ENCODE measurements around the gene SRR. TPM values are rescaled to one million over a fixed set of nuclear protein-coding genes. Genes with fewer than 3 reads are reported as not detected.
"Not testable (repeated sequence)": the region's sequence is repeated elsewhere in the genome, so short reads cannot be mapped to it uniquely, and the experiment has no call there.

SRR gene, protein sequence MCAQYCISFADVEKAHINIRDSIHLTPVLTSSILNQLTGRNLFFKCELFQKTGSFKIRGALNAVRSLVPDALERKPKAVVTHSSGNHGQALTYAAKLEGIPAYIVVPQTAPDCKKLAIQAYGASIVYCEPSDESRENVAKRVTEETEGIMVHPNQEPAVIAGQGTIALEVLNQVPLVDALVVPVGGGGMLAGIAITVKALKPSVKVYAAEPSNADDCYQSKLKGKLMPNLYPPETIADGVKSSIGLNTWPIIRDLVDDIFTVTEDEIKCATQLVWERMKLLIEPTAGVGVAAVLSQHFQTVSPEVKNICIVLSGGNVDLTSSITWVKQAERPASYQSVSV
- 9.8 TPM for total RNA-seq

DNA sequence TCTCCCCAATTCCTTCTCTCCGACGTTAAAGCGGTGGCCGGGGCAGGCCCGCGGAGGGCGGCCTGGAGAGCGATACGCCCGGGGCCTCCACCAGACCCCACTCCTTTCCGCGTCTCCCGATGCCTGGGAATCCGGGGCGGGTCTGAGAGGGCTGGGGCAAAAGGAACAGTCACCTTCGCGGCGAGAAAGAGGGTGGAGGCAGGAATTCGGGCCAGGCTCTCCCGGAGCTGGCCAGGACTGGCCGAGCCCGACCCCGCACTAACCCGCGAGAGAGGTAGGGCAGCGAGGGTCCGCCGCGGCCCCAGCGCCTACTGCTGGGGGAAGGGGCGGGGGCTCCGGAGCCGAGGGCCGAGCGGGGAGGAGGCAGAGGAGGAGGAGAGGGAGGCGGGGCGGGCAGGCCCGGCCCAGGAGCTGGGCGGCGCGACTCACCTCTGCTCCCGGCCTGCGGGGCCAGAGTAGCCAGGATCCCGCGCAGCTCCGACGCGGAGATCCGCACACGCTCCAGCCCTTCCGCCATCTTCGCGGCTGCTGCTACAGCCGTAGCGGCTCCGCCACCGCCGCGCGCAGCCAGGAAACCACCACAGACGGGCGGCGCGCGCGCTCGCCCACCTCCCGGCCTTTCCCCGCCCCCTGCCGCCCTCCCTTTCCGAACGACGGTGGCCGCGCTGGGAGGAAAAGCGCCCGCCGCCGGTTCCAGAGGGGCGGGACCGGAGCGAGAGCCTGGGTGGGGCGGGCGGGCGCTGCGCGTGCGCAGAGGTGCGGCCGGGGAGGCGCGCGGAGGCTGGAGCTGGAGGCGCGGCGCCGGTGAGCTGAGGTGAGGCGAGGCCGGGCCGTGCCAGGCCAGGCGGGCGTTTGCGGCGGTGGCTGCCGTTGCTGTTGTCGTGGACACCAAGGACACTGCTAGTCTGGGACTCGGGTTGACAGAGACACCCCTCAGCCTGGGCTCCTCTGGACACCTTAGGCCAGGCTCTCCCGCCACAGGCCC lies at the start of gene SRR, which contains the start of gene SMG6:
Gene SRR, plus strand, starts transcription at position 747 of the 985 bp plus-strand sequence. CDS start 11,611 bp downstream, outside the sequence.
Gene SMG6, minus strand, starts transcription at position 582 of the 985 bp plus-strand sequence. Its CDS starts 65 bp downstream, at position 517.
- peak; percentile 91 for DNase-seq (ENCODE audit: low spot score)

DNA sequence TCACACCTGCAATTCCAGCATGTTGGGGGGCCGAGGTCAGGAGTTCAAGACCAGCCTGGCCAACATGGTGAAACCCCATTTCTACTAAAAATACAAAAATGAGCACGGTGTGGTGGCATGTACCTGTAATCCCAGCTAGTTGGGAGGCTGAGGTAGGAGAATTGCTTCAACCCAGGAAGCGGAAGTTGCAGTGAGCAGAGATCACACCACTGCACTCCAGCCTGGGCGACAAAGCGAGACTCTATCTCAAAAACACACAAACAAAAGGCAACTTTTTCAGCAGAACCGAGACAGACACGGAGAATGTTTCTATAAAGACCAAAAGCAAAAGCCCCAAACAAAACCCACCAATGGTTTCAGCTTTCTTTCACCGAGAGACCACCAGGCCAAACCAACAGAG lies 44.9 kb upstream of the SRR start:
- DNase-seq (ENCODE audit: low spot score) = not testable (repeated sequence)

DNA sequence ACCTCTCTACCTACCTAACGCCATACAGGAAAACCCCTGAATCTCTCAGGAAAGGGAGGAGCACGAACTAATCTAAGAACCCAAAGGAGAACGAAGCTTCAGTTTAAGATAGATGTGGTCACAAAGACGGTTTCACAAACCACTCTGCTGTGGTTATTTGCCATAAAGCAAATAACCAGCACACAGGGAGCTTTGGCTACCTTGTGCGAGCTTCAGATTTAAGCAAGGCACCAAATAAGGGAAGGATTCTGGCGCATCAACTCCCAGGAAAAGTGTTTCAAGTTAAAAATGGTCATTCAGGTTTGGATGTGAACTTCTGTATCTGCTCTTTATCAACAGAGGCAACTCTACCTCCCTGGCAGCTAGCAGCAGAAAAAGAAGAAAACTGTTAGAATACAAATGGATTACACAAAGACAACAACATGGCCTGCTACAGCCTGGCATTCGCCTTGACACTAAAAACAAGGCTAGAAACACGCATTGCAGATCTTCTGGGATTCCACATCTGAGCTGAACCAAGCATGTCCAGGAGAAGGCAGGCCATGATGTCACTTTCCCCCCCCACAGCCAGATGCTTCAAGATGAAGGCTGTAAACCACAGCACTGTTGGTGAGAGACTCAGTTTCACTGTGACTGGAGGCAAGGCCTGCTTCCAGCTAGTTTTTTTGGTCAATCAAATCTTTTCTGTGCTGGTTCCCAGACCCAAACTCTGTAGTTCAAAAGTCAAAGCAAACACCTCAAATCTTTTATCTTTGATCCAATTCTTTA lies 43.8 kb upstream of the SRR start:
- no peak for DNase-seq (ENCODE audit: low spot score)

DNA sequence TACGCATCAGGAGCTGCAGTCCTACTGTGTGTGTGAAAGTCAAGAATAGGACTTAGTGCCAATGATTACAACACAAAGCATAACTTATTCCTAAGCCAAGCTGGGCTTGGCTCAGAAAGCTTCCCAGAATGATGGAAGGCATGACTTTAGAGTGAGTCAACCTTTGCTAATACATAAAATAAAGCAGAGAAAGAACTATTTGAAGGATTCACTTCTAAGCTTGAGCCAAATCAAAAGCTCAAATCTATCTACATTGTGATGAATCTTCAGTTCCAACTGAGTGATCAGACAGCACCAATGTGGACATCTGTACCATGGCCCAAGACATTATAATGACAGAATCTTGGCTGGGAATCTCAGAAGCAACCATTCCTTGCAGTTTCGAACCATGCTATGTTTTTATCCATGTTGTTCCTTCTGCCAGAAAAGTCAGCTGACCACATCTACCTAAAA lies 41.6 kb upstream of the SRR start:
- DNase-seq (ENCODE audit: low spot score) = no peak

DNA sequence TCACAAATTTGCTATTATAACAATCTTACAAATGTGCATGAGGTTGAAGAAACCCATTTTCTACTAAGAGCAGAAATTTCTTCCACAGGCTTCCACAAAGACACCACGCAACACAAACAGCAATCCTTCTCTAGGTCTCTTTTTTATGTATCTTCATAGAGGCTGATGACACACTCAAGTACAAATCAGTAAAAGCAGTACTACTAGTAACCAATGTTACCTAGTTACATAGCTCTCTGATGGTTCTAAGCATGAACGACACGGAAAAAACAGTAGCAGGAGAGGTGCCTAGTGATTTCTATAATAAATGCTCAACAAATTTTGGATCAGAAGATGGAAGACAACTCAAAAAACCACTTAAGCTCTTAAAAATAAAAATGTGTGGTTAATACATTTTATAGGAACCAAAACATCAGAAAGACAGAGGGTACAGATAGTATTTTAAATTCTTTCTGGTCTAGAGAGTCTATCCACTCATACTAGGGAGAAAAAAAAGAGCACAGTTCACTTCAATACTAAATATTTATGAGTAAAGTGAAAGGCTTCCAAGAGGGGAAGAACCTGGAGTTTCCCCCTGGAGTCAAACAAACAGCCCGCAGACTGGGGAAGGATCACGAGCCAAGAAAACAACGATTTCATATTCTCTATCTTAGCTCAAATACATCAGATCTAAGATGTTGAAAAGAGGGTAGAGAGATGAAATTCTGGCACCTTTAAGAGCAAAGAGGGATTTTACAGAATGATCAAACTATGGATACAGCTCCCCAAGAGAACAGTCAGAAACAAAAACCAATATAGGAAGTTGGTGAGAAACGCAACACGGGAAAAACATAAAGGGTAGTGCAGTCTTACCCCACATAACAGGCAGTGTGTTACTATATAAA lies 40.3 kb upstream of the SRR start:
- DNase-seq (ENCODE audit: low spot score) = no peak

DNA sequence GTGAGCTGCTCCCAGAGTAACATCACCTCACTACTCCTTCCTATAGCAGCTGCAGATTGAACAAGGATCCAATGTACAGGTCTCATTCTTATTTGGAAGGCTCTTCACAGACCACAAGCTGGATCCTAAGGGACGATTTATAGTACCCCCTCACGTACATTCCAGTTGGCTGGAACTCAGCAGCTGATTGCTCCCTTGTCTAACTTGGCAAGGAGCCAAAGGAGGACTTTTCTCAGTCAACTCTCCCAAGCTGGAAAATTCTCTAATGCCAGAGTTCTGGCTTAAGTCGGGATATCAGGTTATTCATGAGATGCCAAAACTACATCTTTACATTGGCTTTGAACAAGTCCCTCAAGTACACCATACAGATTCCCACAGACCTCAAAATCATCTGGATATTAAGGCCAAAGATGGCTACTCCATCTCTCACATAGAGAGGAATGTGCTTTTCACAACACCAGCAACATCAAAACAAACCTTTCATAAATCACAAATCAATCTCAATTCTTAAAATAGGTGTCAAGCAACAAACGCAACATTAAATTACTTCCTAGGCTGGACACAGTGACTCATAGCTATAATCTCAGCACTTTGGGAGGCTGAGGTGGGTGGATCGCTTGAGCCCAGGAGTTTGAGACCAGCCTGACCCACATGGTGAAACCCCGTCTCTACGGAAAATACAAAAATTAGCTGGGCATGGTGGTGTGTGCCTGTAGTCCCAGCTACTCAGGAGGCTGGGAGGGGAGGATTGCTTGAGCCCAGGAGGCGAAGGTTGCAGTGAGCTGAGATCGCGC lies 39.5 kb upstream of the SRR start:
- no peak for DNase-seq (ENCODE audit: low spot score)

DNA sequence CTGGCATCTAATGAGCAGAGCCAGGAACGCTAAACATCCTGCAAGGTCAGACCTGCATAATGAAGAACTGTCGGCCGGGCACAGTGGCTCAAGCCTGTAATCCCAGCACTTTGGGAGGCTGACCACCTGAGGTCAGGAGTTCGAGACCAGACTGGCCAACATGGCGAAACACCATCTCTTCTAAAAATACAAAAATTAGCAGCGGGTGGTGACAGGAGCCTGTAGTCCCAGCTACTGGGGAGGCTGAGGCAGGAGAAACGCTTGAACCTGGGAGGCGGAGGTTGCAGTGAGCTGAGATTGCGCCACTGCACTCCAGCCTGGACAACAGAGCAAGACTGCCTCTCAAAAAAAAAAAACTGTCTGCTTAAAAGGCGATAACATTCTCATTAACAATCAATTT lies 38.6 kb upstream of the SRR start:
- not testable (repeated sequence) for DNase-seq (ENCODE audit: low spot score)

DNA sequence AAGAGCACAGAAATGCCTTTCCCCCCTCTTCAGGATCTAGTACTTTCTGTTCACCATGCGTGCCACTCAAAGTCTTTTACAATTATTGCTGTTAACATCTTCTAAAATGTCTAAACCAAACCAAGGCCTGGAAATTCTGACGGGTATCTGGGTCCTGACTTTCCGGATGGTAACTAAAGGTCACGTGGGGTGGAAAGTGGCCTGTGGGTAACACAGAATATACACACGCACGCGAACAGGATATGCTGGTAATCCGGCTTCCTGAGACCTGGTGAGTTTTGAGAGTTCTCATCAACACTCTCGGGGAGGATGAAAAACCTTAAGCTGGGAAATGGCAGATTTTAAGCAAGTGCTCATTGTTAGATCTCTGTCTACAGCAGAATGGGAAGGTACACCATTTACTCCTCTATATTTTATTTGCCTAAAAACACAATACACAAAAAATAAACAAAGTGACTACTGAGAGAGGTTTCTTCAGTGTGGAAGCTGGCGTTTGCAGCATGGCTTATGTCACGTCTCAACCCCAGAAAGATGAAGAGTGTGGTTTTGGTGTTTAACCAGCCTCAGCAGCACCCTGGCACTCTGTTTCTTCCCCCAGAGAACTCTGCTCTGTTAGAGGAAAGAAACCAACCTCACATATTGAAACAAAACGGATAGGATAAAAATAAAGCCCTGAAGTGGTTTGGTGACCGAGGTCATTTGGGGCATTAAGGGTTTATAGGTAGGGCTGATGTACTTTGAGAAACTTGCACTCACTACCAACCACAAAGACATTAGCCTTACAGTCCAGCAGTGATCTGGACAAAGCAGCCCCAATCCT lies 37.5 kb upstream of the SRR start:
- peak; percentile 59 for DNase-seq (ENCODE audit: low spot score)

DNA sequence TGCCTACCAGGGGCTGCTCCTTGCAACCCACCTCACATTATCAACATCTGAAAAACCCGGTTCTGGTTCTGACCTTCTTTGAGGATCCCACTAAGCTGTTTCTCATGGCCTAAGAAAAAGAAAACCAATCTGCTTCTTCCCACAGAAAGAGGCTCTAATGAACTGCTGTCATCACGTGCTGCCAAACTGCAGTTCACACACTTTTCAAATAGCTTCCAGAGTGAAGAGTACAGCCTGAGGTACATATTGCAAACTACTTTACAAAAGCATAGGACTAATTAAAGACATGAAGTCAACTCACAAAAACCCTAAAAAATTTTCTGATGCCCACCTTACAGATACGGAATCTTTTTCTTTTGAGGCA lies 36.9 kb upstream of the SRR start:
- no peak for DNase-seq (ENCODE audit: low spot score)

DNA sequence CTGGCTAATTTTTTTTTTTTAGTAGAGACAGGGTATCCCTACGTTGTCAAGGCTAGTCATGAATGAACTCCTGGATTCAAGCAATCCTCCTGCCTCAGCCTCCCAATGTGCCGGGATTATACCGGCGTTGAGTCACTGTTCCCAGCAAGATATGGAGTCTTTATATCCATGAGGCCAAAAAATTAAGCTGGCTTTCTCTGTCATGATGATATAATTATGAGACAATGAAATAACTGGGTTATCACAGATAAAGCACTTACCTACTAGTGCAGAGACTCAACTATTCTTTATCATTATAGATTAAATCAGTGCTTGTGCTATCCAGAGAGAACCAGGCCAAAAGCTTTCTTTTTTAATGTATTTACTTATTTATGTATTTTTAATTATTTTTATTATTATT lies 36.4 kb upstream of the SRR start:
- DNase-seq (ENCODE audit: low spot score) = no peak

DNA sequence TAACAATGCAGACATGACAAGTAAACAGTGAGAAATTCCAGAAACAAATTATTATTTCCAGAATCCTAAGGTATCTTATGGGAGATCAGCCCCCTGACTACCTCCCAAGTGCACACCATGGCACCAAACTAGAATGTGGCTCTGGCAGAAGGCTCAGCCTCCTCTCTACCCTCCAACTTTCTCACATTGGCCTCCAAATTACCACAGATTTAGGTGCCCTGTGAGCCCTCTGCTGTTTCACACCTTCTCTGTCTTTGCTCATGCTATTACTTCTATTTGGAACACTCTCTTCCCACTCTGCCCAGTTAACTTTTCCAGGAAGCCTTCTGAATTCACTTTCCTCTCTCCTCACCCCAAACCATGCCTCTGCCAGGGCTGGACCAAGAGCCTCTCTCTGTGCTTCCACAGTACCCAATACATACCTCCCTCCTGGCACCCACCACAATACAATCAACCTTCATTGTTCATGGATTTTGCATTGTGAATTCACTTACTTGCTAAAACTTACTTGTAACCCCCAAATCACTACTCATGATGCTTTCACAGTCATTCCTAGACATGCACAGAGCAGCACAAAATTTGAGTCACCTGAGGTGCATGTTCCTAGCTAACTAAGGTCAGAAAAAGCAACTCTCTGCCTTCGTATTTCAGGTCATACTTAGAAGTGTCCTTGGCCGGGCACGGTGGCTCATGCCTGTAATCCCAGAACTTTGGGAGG lies 31.6 kb upstream of the SRR start:
- DNase-seq (ENCODE audit: low spot score) = no peak

DNA sequence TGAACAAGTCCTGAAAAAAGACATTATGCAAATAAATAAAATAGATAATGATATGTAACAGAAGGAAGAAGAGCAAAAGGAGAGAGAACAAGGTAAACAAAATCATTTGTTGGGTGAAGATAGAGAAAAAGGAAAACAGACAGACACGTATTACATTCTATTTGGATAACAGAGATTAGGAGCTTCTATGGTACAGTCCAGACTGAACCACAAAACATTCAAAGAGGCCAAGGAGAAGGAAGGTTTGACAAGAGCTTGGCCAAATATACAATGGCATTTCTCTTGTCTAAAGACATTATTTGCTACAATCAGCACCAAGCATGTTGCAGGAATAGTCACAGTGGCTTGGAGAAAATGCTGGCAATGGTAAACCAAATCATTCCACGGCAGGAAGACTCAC lies 29.3 kb upstream of the SRR start:
- DNase-seq (ENCODE audit: low spot score) = no peak

DNA sequence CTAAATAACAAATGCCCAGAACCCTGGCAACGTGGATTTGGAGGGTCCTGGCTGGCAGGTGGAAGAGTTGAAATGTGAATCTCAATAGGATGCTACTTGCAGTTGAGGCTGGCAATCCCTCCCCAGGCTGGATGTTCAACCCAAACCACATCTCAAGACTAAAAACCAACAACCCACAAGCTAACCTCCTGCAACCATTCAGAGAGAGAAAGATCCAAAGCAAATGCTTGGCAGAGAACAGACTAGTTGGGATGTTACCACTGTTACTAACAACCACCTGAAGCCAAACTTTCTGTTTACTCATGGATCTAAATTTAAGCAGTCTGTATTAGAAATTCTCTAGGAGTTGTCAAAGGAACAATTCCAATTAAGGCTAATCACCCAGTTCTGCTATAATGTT lies 28.0 kb upstream of the SRR start:
- DNase-seq (ENCODE audit: low spot score) = no peak

DNA sequence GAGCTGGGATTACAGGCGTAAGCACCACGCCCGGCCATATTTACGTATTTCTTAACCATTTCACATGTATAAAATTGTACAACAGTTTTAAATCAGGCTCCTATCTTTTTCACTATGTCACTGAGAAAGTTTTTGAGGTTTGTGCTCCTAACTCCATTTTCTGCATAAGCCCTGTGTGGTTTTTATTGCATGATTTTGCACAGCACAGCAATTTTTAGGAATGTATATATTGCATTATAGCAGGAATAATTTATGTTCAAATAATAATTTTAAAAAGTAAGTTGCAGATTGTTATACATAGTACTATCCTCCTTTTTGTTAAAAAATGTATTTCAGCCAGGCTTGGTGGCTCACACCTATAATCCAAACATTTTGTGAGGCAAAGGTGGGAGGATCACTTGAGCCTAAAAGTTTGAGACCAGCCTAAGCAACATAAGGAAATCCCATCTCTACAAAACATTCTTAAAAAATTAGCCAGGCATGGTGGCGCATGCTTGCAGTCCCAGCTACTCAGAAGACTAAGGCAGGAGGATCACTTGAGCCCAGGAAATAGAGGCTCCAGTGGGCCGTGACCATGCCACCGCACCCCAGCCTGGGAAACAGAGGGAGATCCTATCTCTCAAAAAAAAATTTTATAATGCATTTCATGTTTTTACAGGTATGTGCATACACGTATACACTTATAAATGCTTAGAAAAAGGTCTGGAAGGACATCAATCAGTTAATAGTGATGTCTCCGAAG lies 26.1 kb upstream of the SRR start:
- no peak for DNase-seq (ENCODE audit: low spot score)

DNA sequence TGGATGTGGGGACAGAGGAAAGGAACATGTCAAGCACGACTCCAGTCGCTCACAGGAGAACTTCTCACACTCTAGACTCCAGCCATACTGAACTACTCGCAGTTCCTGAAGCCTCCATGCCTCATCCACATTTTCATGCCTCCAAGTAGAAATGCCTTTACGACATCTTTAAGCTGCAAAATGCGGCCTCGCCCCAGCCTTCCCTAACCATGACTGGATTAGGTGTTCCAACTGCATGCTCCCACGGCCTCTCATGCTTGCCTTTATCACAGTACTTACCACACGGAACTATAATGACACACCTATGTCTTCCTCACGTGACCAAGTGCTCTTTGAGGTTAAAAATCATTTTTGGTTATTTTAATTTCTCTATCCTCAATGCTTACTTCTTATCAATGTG lies 24.0 kb upstream of the SRR start:
- no peak for DNase-seq (ENCODE audit: low spot score)

DNA sequence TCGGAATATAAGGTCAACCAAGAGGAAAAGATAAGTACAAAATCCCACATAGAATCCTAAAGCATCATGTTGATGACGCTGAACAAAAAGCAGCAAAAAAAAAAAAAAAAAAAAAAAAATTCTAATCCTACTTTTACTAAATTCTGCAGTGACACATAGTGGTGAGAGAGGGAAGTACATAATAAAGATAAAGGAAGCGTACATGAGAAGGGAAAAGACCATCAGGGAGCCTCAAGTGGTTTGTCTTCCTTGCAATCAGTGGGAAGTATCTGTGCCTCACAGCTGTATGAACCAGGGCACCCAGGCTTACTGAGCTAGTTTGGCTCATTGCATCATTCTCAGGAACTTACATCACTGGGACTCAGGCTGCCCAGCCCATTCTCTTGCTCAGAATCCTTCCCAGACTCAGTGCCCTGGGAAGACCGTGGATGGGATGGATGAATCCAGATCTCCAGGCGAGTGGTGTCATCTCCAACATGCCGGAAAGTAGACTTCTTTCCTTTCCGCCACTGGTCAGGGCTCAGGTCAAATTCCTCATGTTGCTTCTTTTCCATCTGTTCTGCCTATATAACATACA lies 21.4 kb upstream of the SRR start:
- no peak for DNase-seq (ENCODE audit: low spot score)

DNA sequence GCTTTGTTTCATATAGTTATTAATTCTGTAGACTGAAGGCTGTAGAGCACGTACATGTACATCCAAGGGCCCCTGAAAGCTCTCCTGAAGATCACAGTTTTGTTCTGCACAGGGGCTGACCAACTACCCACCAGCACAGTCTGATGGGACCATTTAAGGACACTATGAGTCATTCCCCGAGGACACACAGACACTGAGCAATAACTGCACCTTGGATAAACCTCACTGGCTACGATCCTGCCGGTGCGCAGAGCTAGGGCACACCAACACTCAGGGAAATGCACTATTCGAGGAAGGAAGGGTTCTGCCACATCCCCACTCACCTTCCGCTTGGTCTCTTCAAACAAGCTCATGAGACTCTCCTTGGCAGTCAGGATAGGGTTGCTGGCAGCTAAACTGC lies 20.4 kb upstream of the SRR start:
- DNase-seq (ENCODE audit: low spot score) = no peak

All from mucosa of gallbladder (tissue), 1 donor.